NCI-H526 treated with DMSO at 0.1 percent for 48 hours (cell line): ENCODE data around the gene TSPYL4.

Experiments
- DNase-seq: peaks from one replicate; lab custom pipeline; 2025; lab: John Stamatoyannopoulos, UW

The TSPYL4 gene

DNA sequence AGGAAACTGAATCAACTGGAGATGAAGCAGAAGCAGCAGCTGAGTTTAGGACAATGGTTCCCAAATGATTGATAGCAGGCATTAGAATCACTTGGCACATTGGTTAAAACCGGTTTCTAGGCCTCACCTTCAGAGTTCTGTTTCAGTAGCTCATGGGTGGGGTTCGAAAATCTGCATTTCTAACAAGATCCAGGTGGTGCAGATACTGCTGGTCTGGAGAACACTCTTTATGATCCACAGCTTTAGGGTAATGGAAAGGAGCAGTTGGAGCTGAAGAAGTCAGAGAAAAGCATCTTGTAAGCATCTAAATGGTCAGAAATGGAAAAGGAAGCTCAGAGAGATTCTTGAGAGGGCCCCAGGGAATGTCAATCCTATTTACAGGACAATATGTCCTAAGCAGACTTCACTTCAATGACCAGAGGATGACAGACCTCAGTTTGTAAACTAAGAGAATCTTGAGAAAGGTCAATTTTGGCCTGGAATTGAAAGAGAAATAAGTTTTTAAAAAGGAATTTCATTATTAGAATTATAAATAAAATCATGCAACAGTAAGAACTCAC, 17.4 kb upstream of the TSPYL4 start:
- no peak for DNase-seq

DNA sequence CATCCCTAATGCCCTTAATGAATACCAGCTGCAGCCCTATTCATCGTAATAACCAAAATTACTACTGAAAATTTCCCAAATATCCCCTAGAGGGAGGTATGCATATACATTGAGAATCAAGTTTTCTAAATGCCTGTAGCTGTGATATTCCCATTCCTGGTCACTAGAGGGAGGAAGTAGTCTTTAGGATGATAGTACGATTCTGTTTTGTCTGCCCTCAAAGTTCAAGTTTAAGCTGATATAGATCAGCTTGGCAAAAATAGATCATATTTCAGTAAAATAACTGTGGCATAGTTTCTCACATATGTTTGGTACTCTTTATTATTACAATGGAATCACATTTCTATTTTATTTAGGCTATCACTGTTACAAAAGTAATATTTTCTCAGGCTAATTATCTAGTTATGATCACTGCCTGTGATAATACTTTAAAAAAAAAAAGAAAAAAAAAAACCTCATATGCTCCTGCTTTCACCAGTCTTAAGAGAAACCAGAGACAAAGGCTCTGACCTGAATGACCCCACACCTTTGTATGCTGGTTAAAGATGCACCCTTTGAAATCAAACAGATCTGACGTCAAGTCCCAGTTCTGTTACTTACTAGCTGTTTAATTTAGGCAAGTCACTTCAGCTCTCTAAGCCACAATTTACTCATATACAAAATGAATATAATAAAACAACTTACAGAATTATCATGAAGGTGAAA, 14.9 kb upstream of the TSPYL4 start:
- DNase-seq = peak; percentile 77

DNA sequence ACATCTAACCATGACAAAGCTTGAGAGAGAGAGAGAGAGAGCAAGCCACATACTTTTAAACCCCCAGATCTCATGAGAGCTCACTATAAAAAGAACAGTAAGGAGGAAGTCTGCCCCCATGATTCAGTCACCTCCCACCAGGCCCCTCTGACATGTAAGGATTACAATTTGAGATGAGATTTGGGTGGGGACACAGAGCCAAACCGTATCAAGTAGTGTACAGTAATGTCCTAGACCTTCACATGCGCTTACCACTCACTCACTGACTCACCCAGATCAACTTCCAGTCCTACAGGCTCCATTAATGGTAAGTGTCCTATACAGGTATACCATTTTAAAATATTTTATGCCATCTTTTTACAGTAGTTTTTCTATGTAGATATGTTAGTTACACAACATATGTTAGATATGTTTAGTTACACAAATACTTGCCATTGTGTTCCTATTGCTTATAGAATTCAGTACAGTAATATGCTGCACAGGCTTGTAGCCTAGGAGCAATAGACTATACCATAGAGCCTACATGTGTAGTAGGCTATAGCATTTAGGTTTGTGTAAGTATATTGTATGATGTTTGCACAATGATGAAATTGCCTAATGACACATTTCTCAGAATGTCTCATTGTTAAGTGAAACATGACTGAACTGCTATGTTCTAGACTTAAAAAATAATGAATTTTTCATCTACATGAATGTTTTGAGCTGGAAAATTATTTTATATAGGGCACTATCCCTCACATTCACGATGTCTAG, 14.1 kb upstream of the TSPYL4 start:
- no peak for DNase-seq

DNA sequence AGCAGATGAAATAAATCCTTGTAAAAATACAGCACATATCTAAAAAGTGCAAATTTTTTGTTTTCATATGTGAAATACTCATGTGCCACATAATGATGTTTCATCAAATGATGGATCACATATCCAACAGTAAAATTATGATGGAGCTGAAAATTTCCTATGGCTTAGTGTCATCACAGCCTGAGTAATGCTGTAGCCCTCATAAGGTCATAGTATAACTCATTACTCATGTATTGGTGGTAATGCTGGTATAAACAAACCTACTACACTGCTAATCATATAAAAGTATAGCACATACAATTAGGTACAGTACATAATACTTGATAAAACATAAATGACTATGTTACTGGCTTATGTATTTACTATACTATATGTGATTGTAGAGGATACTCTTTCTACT, 12.9 kb upstream of the TSPYL4 start:
- no peak for DNase-seq

DNA sequence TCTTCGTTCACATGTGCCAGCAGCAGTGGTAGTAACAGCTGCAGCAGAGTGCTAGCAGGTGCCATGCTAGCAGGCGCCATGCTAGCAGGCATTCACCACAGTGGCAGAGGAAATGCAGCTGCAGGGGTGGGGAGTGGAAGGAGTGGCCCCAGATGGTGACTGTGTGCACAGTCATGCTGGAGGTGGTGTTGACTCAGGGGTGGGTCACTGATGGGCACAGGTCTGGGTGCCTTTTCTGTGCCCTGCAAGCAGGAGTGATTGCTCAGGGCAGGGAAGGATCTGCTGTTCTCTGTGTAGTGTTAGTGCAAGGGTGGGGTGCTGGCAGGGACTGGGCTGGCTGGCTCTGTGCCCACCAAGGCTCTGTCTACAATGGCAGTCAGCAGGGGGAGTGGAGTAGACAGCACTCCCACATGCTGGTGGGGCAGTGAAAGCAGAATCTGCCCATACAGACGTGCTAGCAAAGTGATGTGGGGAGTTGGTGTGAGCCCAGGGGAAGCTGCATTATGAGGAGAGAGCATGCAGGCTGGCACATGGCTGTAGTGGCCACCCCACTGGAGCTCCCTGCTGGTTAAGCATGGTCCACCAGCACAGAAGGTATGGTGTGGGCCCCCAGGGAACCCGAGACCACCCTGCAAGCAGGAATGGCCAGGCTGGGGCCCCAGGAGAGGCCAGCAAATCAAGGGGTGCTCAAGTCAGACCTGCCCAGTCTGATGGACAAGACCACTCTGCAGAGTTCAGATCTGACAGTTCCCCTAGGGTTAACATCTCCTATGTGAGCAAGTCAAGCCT, 11.4 kb upstream of the TSPYL4 start:
- no peak for DNase-seq

DNA sequence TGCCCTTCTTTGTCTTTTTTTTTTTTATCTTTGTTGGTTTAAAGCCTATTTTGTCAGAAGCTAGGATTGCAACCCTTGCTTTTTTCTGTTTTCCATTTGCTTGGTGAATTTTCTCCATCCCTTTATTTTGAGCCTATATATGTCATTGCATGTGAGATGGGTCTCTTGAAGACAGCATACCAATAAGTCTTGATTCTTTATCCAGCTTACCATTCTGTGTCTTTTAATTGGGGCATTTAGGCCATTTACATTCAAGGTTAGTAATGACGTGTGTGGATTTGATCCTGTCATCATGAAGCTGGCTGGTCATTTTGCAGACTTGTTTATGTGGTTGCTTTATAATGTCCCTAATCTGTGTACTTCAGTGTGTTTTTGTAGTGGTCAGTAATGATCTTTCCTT, 9.5 kb upstream of the TSPYL4 start:
- DNase-seq = no peak

DNA sequence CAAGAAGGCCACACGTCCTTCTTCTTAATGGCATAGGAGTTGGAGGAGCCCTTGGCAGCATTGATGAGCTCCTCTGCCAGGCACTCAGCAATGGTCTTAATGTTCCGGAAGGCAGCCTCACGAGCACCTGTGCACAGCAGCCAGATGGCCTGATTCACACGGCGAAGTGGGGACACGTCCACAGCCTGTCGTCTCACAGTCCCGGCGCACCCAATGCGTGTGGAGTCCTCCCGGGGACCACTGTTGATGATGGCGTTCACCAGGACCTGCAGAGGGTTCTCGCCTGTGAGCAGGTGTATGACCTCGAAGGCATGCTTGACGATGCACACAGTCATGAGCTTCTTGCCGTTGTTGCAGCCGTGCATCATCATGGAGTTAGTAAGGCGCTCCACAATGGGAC, 4.6 kb upstream of the TSPYL4 start:
- DNase-seq = no peak

DNA sequence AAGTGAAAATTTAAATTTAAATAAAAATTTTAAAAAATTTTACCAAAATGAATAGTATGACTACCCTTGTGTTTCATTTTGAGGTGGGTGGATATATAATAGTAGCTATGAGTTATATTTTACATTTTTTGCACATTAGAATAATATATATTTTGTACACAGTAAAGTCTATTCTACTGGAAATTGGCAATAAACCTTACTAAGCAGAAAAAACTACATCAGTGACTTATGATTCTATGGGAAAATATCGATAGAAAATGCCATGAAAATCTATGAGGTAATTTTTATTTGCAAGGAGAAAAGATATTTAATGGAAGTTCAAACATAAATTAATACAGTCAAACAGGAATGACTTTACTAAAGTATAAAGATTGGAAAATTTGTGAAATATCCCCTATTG, 2.8 kb upstream of the TSPYL4 start:
- DNase-seq = no peak

DNA sequence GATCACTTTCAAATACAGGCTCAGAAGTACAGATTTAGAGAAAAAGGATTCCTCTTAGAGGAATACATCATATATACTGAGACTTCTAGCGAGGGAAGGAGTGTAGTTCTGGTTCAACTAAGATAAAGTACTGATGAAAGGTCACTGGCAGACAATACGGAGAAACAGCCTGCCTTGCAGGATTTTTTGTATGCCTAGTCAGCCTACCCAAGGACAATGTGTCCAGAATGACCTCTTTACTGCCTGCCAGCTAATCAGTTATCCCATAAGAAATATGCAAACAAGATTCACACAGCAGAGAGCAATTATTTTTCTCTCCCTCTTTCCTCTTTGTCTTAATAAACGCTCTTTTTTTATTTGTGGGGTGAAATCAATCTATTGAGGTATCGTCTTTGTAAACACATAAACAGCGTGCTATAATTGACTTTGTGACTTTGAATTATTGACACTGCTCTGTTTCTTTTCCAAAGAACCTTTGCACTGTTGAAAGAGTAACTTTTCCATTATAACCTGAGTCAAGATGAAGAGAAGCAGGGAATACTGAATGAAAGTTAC, 1.4 kb upstream of the TSPYL4 start:
- DNase-seq = no peak

DNA sequence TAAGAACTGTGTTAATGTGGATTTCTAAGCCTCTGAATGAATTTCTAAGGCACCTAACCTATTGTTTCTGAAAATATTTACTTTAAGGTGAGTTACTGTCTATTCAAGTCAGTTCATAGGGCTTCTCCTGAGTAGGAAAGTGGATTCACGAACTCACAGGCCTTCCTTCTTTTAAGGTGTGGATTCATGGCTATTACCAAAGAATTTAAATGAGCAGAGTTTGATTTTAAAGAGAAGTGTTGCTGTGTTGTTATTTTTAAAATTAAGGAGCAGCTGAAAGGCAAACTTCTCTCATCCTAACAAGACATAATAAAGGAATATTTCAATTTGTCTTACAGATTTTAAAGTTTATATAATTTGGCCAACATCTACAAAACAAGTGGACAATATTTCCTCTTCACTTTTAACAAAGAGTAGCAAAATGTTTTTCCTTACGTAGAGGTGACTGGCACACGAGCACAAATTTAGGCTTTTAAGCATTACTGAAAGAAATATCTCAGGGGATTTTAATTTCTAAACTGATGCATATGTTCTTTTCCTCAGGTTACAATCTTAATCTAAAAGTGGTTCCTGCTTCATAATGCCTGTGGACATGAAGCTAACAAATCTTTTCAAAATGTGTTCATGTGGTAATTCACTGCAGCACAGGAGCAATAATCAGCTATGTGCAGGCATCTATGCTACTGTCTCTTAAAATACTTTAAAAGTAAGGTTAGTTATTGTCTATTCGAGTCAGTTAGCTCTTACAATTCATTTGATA, 602 bp upstream of the TSPYL4 start:
- no peak for DNase-seq

DNA sequence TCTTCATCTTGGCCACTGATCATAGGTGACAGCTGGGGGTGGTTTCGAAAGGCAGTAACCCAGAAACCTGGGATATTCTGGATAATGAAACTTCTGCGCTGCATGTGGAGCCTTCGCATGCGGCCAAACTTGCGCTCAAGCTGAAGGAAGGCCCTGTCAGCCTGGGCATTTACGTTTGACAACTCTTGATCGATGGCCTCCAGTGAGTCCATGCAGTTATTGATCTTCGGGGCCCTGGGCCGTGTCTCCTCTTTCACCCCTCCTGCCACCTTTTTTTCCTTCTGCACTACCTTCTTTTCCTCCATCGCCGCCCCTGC, 729 bp downstream of the TSPYL4 start:
- no peak for DNase-seq

DNA sequence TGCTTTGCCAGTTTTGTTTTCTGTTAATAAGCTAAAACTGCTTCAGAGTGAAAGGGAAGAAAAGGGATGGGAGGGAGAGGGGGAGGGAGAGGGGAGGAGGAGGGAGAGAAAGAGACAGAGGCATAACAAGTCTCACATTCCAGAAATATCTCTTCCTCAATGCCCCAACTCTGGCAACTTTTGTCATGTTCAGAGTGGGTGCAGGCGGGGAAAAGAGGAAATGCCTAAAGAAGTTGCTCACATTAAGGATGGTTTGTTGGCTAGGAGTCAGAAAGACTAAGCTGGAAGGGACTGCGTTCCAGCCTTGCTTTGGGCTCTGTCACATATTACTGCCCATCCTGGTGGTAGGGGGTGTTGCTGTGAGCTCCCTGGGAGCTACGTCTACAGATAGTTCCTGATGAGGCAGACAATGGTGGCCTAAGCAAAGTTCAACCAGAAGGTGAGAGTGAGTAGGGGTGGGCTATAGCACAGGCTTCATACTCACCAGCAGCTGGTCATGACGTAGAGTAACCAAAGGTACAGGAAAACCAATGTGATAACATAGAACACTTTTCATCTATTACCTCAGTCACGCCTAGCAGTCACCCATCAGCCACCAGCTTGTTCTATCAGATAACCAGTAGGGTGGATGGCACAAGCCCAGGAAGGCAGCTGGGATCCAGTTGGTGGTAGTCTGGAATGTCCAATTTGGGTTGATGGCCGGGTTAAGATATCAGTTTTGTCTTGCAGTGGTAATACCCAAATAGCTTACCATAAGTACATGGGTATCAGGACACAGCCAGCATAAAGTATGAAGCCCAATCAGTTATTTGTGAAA, 2.1 kb downstream of the TSPYL4 start:
- no peak for DNase-seq

DNA sequence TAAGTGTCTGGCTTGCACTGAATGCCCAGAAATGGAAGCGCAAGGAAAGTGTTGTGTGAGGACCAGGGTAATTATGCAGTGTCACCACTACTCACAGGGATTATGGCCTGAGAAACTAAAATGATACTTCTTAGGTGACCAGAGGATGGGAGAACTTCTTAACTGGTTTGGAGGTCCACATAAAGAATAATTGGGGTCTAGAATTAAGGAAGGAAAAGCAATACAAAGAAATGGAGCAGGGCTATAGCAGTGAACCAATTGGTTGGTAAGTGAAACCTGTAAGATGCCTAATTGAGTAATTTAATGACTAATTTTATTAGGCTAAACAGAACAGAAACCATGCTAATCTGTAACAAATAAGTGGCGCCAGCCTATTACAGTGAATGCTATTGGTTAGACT, 5.3 kb downstream of the TSPYL4 start:
- no peak for DNase-seq

DNA sequence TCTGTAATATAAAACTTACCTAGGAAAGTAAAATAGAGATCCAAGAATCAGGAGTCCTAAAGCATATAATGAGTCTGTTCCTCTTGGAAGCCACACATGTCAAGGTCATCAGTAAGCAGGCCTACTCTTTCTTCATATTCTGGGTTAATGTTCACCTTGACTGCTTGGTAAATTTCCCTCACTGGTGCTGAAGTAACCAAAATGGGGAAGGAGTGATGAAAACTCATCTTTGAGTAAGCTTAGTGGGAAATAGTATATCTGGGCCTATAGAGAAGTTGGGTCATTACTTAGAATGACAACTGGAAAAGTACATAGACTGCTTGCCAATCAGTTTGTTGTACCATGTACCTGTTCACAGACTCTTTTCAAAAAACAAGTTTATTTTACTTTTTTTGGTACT, 6.6 kb downstream of the TSPYL4 start:
- no peak for DNase-seq

DNA sequence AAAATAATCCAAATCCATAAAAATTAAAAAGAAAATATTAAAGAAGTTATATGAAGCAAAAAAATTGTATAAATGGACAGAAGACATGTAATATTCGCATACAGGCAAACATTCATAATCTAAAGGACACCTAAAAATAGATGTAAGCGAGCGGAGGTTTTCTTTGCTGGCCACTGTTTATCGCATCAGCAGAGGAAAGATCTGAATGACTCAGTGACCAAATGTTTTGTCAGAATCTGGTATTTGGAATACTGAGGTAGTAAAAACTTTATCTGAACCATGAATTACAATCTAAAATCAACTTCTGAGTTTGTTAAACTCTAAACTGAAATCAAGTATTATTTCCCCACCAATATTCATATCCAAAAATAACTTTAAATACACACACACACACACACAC, 7.8 kb downstream of the TSPYL4 start:
- DNase-seq = no peak

DNA sequence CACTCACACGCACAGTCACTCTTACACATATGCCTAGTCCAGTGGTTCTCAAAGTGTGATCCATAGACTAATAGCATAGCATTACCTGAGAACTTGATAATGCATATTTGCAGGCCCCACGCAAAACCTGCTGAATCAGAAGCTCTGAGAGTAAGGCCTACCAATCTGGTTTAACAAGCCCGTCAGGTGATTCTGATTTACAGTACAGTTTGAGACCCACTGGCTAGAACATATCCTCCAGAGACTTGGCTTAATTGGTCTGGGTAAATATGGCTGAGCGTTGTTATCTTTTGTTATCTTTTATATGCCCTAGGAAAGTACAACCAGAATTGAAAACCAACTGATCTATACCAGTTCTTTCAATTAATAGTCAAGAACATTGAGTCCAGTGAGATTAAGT, 9.6 kb downstream of the TSPYL4 start:
- no peak for DNase-seq

DNA sequence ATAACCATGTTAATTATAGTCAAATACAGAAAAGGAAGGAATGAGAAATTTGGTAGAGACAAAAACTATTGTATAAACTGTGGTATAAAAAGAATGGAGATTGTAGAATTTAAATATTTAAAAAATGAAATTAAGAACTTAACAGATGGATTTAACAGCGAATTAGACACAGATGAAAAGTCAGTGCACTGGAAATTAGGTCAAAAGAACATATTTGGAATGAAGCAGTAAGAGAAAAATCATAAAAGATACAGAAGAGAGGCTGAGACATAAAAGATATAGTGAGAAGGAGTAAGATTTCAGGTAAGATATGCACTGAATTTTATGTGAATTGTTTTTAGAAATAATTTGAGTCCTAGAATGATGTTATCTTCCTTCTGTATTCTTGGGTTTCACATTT, 14.0 kb downstream of the TSPYL4 start:
- no peak for DNase-seq

DNA sequence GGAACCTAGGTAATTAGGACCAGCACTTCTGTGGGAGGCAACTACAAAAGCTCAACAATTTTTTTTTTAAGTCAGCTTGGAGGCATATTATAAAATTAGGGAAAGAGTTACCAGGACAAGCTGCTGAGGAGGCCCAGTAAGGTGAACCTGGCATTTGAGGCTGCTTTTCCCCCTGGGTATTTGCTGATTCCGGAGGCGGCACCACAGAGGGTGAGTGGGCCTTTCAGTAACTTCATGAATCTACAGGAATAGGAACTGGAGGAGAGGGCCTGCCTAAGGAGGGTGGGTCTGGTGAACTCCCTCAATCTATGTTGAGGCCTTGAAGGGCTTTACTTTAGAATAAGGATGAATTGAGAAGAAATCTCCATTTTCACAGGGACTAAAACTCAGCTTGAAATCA, 14.6 kb downstream of the TSPYL4 start:
- no peak for DNase-seq

DNA sequence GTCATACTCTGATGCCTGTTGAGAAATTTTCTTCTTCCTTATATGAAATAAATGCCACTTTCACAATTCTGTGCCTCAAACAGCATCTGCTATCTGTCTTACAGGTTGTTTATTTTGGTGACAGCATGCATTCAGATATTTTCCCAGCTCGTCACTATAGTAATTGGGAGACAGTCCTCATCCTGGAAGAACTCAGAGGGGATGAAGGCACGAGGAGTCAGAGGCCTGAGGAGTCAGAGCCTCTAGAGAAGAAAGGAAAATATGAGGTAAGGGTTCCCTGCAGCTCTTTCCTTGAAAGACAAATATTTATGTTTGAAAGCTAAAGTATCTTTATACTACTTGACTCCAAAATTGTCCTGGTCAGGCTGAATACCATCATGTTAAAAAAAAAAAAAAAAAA, 15.8 kb downstream of the TSPYL4 start:
- DNase-seq = no peak

DNA sequence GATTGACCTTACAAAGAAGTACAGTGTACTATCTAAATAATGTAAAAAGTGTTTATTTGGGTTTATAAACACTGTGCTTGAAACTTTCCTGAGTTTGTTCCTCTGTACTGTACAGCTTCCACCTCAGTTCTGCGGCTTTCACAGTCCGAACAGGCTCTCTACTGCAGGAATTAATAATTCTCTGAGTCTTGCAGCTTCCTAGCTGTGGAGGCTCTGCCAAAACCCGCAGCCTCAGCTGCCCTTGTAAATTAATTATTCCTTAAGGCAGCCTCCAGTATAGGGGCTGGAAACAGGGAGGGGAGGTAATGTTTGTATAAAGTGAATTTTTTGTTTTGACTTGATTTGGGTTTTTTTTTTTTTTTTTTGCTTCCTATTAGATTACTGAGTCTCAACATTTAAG, 19.2 kb downstream of the TSPYL4 start:
- no peak for DNase-seq

DNA sequence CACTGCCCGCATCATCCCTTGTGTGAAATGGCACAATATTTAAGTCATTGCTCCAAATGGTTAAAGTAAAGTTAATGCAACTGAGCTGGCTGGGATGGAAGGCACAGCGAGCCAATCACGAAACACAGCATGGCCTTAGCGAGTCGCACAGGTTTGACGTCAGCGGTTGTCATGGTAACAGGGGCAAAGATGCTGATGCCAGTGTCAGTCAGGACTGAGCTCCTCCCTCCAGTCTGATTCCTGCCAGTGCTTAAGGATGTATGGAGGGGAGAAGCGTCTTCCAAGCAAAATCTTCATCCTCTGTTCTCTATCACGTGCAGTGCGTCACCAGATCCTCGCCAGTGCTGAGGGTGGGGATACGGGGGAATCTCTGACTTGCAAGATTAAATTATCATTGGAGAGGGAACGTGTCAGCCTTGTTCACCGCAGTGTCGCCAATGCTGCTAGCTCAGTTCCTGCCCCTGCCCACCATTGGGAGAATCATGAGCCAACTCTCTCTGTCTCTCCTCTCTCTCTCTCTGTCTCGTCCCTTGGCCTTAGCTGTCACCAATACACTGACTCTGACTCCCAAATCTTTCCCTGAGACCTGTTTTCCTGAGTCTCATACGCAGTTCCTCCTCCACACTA, 24.5 kb downstream of the TSPYL4 start:
- DNase-seq = no peak
